CD4-positive, alpha-beta T cell treated with Interleukin-17A for 1 hour (primary cell): ENCODE data around the gene OR6C65.
"Not testable (repeated sequence)": the region's sequence is repeated elsewhere in the genome, so short reads cannot be mapped to it uniquely, and the experiment has no call there.

ENCODE experiments used
- DNase-seq: peaks from one replicate; pipeline ENCODE4 v3.0.0-alpha.2; 2020

OR6C65 gene

GRCh38 chr12:55400229-55400628 is at the start of gene OR6C65:
TSS of gene OR6C65 (plus strand) at chr12:55400529. CDS start at chr12:55400529, 0 bp downstream.
- DNase-seq: no peak

GRCh38 chr12:55355338-55355737 is 45.0 kb upstream of the OR6C65 start:
- DNase-seq: not testable (repeated sequence)

GRCh38 chr12:55362675-55363074 is 37.7 kb upstream of the OR6C65 start, which contains the start of gene OR6C75:
TSS of gene OR6C75 (plus strand) at chr12:55362975. CDS start at chr12:55365111, 2,136 bp downstream.
- no peak for DNase-seq

DNA sequence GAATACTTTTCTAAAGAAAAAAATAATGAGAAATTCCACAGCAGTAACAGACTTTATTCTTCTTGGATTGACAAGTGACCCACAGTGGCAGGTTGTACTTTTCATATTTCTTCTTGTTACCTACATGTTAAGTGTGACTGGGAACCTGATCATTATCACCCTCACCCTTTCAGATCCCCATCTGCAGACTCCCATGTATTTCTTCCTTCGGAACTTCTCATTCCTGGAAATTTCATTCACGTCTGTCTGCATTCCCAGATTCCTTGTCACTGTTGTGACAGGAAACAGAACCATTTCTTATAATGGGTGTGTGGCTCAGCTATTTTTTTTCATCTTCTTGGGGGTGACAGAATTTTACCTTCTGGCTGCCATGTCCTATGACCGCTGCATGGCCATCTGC is 35.2 kb upstream of the OR6C65 start:
- no peak for DNase-seq

GRCh38 chr12:55372521-55372920 is 27.8 kb upstream of the OR6C65 start:
- DNase-seq: no peak

GRCh38 chr12:55385891-55386290 is 14.4 kb upstream of the OR6C65 start:
- no peak for DNase-seq

DNA sequence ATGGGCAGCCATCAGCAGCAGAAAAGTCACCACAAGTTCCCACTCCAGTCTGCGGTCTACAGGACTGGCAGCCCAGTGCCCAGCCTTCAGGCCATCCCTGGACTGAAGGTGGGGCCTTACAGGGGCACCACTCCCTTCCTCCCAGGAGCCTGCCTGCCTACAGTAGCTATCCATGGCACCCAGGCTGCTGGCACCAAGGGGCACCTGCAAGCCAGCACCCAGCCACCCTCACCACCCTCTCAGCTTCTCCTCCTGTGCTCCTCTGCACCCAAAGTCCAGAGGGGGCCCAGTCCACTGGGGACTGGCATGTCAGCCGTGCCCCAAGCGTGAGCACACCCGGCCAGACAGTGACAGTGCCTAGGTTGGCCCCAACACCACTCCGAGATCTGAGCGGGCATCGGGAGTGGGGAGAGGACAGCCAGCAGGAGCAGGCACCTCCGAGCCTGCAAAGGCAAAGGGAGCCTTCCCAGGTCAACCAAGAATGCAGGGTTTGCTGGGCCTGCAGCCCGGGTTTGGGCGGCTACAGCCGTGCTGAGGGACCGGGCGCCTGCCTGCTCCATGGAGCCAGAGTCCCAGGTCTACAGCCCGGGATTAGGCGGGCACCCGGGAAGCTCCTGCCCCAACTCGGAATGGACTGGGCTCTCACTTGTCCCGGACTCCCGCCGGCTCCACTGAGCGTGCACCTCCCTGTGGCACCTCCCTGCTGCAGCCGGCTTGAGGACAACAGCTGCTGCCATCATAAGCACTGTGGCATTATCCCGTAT is 8.1 kb upstream of the OR6C65 start:
- DNase-seq: no peak

DNA sequence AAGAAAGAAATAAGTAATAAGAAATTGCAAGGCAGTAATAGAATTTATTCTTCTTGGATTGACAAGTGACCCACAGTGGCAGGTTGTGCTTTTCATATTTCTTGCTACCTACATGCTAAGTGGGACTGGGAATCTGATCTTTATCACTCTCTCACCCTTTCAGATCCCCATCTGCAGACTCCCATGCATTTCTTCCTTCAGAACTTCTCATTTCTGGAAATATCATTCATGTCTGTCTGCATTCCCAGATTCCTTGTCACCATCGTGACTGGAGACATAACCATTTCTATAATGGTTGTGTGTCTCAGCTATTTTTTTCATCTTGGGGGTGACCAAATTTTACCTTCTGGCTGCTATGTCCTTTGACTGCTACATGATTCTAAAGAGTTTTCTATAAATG is 4.0 kb upstream of the OR6C65 start:
- DNase-seq: no peak

- DNase-seq: no peak
Observed at GRCh38 chr12:55407866-55408265, 7.5 kb downstream of the OR6C65 start.

GRCh38 chr12:55409133-55409532 is 8.8 kb downstream of the OR6C65 start:
- DNase-seq: not testable (repeated sequence)

DNA sequence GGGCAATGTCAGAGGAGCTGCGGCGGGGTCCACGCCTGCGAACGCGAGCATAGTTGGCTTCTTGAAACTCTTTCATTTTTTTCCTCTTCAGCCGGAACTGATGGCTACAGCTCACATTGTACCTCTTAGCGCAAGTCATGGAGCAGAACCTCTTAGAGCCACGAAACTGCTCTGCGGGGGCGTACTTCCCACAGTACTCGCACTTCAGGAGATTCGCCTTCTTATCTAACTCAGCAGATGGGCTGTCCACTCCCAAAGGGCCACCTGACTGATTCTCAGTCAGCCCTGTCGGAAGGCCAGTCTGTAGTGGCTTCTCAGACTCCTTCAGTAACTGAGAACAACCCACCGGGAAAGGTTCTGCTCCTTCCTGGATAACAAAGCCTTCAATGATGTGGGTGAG is 11.8 kb downstream of the OR6C65 start:
- DNase-seq: not testable (repeated sequence)

- DNase-seq: not testable (repeated sequence)
Observed at GRCh38 chr12:55413498-55414388, 13.4 kb downstream of the OR6C65 start.

DNA sequence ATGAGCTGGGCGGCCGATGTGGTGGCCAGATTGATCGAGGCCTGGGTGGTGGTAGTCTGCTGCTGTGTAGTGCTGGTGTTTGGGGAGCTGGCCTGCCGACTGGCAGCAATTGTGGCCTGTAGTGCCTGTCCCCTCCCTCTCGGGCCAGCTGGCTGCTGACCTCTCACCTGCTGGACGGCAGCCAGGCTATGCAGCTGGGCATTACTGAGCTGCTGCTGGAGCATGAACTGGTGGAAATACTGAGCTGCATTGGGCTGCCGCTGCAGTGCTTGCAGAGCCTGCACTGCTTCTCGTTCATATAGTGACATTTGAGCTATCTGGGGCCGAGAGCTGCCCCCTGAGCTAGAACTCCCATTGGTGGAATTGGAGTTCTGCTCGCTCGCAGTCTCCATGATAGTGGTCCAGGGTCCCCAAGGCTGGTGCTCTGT is 14.1 kb downstream of the OR6C65 start:
- not testable (repeated sequence) for DNase-seq

DNA sequence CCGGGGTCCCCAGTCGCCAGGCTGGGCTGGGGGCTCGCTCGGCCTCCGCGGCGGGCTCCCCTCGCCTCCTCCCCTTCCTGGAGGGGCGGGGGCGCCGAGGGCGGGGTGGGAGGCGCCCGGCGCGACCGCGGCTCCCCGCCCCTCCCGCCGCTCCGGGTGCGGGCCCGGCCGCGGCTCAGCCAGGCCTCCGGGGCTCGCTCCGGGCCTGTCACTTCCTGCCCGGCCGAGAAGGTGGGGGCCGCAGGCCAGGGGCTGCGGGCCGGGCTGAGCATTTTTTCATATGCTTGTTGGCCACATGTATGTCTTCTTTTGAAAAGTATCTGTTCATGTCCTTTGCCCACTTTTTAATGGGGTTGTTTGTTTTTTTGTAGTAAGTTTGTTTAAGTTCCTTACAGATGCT is 14.6 kb downstream of the OR6C65 start:
- DNase-seq: not testable (repeated sequence)

- no peak for DNase-seq
Observed at GRCh38 chr12:55416961-55417360, 16.6 kb downstream of the OR6C65 start.

- DNase-seq: no peak
Observed at GRCh38 chr12:55420307-55420962, 20.1 kb downstream of the OR6C65 start.

DNA sequence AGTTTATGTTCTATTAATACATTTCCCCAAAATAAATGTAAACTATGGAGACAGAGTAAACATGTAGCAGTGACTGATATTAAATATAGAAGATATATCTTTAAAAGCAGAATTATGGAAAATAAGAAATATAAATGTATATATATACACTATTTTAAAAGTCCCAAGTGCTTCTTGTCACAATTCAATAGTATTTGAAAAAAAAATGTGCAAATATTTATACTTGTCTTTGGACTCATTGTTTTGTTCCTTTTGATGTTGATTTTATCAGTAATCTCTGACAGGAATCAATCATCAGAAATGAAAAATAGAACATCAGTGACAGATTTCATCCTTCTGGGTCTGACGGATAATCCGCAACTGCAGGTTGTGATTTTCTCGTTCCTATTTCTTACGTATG is 25.6 kb downstream of the OR6C65 start, which contains the start of gene OR6C76:
OR6C76 (plus strand) TSS at position 301 of the 400 bp plus-strand sequence; CDS start at position 301, 0 bp downstream.
- no peak for DNase-seq

GRCh38 chr12:55428331-55429243 is 28.3 kb downstream of the OR6C65 start:
- no peak for DNase-seq

GRCh38 chr12:55441233-55441632 is 40.9 kb downstream of the OR6C65 start:
- not testable (repeated sequence) for DNase-seq

DNA sequence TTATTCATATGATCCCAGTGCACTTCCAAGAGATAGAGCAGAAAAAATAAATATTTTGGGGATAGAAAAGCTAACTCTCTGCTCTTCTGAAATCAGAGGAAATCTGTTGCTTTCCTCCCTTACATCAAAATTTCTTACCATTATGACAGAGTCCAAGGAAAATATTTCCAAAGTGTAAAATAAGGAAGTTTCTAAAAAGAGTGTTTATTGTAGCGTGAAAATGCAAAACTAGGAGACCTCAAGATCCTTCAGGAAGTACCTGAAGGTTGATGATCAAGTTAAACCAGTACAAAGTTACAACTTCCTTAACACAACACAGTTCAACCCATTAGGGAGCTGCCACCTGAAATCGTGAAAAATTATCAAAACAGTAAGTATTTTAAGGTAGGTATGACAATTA is 43.4 kb downstream of the OR6C65 start, which contains the start of gene OR6C2:
OR6C2 (plus strand) TSS at position 301 of the 400 bp plus-strand sequence. CDS start 8,138 bp downstream, outside the sequence.
- no peak for DNase-seq

GRCh38 chr12:55445357-55445756 is 45.0 kb downstream of the OR6C65 start:
- no peak for DNase-seq

DNA sequence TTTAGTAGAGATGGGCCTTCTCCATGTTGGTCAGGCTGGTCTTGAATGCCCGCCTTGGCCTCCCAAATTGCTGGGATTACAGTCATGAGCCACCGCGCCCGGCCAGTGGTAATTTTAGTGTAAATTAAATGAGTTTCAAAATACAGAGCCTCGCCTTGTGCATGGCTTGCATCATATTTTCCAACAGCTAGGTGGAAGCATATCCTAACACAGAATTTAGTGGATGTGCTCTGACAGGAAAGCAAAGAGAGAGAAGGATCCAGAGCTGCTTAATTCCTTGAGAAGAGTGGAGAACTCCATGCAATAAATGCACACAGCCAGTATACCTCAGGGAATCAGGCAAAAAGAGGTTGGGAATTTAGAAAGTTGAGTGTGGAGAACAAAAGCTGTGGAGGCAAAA is 46.0 kb downstream of the OR6C65 start:
- DNase-seq: no peak
